Measurements from ENCODE around the gene CCDC106.

Gene CCDC106

DNA sequence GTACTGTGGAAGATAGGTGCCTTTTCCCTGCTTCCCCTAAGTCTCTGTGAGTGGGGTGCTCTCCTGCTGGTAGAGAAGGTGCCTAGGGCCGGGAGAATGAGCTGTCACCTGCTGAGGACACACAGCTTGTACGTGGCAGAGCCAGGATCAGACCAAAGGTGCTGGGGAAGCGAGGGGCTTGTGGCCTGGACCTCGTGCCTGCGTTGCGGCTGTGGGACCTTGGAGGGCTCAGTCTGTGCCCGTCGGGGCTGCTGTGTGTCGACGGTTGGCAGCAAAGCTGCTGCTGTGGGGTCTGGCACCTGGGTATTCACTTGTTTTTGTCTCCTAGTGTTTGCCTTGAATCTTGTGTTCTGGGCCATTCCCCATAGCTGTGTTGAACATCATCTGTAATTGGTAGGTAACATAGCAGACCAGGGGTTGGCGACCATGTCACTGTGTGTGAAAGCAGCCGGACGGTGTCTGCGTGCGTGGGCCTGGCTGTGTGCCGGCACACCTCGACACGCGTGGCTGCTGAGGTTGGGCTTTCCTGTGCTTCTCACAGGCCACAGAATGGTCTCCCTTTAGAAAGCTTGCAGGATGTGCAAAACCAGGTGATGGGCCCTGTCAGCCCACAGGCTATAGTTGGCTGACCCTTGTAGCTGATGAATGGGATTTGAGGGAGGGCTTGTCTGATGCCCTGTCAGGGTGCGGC, 16.0 kb downstream of the CCDC106 start:
- TF ChIP-seq, protein P1, sequence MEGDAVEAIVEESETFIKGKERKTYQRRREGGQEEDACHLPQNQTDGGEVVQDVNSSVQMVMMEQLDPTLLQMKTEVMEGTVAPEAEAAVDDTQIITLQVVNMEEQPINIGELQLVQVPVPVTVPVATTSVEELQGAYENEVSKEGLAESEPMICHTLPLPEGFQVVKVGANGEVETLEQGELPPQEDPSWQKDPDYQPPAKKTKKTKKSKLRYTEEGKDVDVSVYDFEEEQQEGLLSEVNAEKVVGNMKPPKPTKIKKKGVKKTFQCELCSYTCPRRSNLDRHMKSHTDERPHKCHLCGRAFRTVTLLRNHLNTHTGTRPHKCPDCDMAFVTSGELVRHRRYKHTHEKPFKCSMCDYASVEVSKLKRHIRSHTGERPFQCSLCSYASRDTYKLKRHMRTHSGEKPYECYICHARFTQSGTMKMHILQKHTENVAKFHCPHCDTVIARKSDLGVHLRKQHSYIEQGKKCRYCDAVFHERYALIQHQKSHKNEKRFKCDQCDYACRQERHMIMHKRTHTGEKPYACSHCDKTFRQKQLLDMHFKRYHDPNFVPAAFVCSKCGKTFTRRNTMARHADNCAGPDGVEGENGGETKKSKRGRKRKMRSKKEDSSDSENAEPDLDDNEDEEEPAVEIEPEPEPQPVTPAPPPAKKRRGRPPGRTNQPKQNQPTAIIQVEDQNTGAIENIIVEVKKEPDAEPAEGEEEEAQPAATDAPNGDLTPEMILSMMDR (IDR thresholded peaks at IDR 0.05), result no peak
- Histone ChIP-seq H3K4me3 (no peak overlapping the region), H3K27ac (no peak overlapping the region)
- no peak for DNase-seq (ENCODE audit: low spot score)

GRCh38 chr19:55666343-55667005, 18.5 kb downstream of the CCDC106 start:
- no peak overlapping the region for H3K27ac ChIP-seq
- TF ChIP-seq, protein P1 (IDR thresholded peaks at IDR 0.05), result no peak
- no peak overlapping the region for H3K4me3 ChIP-seq
- no peak for DNase-seq (ENCODE audit: low spot score)

DNA sequence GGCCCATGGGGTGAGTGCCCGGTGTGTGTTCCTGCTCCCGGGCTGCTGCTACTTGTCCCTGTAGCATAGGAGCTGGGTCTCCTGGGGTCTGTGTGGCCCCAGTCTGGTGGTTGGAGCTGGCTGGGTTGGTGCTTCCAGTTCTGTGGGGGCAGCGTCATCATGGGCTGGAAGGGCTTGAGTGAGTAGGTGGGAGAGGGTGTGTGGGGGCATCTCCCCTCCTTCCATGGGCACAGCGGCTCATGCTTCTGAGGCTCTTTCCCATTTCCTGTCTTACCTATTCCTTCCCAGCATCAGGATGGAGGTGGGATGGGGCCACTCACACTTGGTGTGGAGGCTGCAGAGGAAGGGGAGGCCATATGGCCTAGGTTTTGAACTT, 19.0 kb downstream of the CCDC106 start:
- TF ChIP-seq, protein P1 (IDR thresholded peaks at IDR 0.05), result no peak
- no peak overlapping the region for H3K27ac ChIP-seq
- H3K4me3 ChIP-seq, result no peak overlapping the region
- DNase-seq (ENCODE audit: low spot score), result no peak

DNA sequence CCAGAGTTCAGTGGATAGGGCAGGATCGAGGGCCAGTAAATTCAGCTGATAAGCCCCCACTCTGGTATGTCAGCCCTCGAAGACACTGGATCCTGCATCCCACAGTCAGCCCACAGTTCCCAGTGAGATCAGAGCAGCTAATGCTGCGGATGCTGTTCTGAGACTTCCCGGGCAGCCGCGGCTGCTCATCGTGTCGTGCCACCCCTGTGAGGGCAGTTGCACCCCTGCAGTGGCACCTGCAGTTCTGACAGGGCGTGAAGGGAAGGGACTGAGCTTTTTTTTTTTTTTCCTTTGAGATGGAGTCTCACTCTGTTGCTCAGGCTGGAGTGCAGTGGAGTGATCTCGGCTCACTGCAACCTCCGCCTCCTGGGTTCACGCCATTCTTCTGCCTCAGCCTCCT, 19.5 kb downstream of the CCDC106 start:
- TF ChIP-seq, protein P1 (IDR thresholded peaks at IDR 0.05), result no peak
- no peak for DNase-seq (ENCODE audit: low spot score)
- Histone ChIP-seq H3K27ac (no peak overlapping the region), H3K4me3 (no peak overlapping the region)

- Histone ChIP-seq H3K27ac (no peak overlapping the region), H3K4me3 (no peak overlapping the region)
- TF ChIP-seq, protein P1 (IDR thresholded peaks at IDR 0.05), result no peak
- DNase-seq (ENCODE audit: low spot score), result no peak
Measured at GRCh38 chr19:55667958-55668357, 19.9 kb downstream of the CCDC106 start.

DNA sequence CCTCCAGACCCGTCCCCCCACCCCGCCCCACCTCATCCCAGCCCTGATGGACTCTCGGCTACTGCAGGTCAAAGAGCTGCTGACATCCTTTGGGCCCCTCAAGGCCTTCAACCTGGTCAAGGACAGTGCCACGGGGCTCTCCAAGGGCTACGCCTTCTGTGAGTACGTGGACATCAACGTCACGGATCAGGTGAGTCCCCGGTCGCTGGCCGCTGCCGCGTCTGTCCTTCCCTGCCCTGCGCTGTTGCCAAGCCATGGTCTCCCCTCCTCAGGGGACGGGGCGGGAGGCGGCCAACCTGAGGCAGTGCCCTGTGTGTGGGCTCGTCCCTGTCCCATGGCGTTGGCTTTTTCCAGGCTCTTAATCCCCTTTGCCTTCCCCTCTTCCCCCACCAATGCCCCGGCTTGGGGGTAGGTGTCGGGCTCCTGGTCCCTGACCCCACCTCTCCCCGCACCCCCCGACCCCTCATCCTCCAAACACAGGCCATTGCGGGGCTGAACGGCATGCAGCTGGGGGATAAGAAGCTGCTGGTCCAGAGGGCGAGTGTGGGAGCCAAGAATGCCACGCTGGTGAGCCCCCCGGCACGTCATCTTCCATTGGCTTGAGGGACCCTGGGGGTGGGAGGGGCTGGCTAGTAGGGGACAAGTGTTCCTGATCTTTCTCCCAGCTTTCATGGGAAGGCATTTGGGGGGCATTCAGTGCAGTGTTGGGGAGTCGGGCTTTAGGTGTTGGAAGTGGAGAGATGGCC, 20.8 kb downstream of the CCDC106 start:
- no peak for DNase-seq (ENCODE audit: low spot score)
- H3K4me3 ChIP-seq, result no peak overlapping the region
- no peak overlapping the region for H3K27ac ChIP-seq
- TF ChIP-seq, protein P1 (IDR thresholded peaks at IDR 0.05), result no peak

Measured in coronary artery (tissue), 2 donors.